Measurements from ENCODE around the gene EQTN.

EQTN gene

DNA sequence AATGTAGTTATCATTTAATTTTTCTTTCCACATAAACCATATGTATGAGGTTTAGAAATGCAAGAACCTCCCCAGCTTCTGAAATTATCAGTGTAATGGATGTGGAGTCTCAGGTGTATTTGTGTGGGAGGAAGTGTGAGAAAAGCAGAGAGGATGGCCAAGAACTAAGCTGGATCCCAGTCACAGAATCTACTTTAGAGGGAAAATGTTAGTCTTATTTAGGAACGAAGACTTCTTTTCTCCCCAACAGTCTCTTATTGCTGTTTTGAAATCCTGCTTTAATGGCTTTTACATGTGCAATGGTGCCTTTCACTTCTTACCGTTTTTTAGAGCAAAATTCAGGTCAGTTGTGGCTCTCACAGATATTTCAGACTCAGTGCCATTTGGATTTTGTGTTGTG is 3.0 kb downstream of the EQTN start:
- no peak overlapping the region for H3K9ac ChIP-seq (ENCODE audit: low read length)
- H3K27ac ChIP-seq (ENCODE audit: low read depth, low read length) = no peak overlapping the region
- H3K4me1 ChIP-seq (ENCODE audit: control insufficient read depth, insufficient read depth, low read length) = no peaks in the 10 kb centered on the region
- H3K9me3 ChIP-seq (ENCODE audit: control insufficient read depth, insufficient read depth, low read depth, low read length) = no peaks in the 10 kb centered on the region
- H3K27me3 ChIP-seq (ENCODE audit: control insufficient read depth, insufficient read depth, low read length) = no peaks in the 10 kb centered on the region
- H3K4me3 ChIP-seq (ENCODE audit: low read depth, low read length) = no peak overlapping the region
- no peaks in the 10 kb centered on the region for H3K36me3 ChIP-seq (ENCODE audit: control insufficient read depth, insufficient read depth, low read length)

DNA sequence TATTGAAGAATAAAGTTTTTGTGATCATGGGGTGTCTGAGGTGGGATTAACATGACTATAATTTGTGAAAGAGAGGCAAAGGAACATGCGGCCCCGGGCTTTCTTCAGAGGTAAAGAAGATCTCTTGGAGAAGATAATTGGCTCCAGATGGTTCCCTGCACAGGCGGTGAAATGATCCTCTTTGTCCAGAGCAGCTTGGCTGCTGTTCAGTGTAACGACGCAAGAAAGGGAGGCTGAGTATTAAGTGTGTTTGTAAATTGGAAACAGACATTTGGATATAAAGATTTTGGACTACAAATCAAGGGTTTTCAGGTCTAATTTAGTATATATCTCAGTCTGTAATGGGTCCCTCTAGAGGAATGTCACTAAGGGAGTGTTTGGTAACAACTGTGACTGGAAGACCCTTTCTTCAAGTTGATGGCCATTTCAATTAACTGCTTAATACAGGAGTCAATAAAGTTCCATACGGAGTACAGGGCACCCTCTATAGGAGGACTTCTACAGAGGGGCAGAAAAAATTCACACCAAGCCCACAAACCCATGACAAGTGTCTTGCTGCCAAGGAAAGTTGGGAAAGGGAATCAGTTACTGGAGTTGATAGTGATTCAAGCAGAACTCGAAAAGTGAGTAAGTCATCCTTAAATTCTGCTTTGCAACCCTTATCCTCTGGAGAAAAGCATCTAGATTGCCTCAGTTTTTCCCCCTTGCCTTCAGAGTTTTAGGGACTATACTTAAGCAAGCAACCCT is 4.1 kb downstream of the EQTN start:
- H3K27me3 ChIP-seq (ENCODE audit: control insufficient read depth, insufficient read depth, low read length) = no peaks in the 10 kb centered on the region
- no peaks in the 10 kb centered on the region for H3K36me3 ChIP-seq (ENCODE audit: control insufficient read depth, insufficient read depth, low read length)
- no peaks in the 10 kb centered on the region for H3K9me3 ChIP-seq (ENCODE audit: control insufficient read depth, insufficient read depth, low read depth, low read length)
- H3K4me1 ChIP-seq (ENCODE audit: control insufficient read depth, insufficient read depth, low read length) = no peaks in the 10 kb centered on the region
- H3K4me3 ChIP-seq (ENCODE audit: low read depth, low read length) = no peak overlapping the region
- no peak overlapping the region for H3K9ac ChIP-seq (ENCODE audit: low read length)
- H3K27ac ChIP-seq (ENCODE audit: low read depth, low read length) = no peak overlapping the region

DNA sequence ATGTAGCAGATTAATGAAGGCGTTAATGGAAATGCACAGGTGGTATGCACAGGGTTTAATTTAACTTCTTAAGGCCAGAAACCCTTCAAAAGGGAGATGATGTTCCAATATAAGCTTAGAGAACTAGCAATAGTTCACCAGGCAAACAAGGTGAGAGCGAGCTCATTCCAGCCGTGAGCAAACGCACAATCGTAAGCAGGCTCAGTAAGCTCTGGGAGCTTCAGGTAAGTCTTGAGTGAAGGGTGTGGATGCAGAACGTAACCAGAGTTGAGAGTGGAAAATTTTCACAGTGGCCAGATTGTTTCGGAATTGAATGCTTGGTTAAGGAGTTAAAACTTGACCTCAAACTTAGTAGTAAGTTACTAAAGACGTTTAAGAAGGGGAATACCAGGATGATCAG is 5.7 kb downstream of the EQTN start:
- H3K9ac ChIP-seq (ENCODE audit: low read length) = no peak overlapping the region
- no peaks in the 10 kb centered on the region for H3K36me3 ChIP-seq (ENCODE audit: control insufficient read depth, insufficient read depth, low read length)
- no peak overlapping the region for H3K27ac ChIP-seq (ENCODE audit: low read depth, low read length)
- no peaks in the 10 kb centered on the region for H3K9me3 ChIP-seq (ENCODE audit: control insufficient read depth, insufficient read depth, low read depth, low read length)
- no peaks in the 10 kb centered on the region for H3K27me3 ChIP-seq (ENCODE audit: control insufficient read depth, insufficient read depth, low read length)
- H3K4me3 ChIP-seq (ENCODE audit: low read depth, low read length) = no peak overlapping the region
- no peaks in the 10 kb centered on the region for H3K4me1 ChIP-seq (ENCODE audit: control insufficient read depth, insufficient read depth, low read length)

DNA sequence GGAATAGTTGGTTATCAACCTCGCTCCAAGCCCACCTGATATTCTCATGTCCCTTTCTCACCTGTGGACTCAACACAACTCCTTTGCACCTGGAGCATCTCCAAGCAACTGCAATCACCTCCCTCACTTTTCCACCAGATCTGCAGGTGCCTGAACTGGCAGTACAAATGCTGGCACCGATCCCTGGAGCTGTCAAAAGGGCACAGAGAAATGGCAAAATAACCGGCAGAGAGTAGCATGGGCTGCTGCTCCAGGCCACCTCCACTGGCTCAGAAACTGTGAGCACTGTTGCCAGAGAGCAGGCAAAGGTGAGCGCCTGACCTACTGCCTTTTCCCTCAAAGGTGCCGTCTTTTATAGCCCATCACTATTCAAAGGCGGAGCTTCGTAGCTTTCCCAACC is 14.7 kb downstream of the EQTN start:
- Histone ChIP-seq H3K36me3 (ENCODE audit: control insufficient read depth, insufficient read depth, low read length) (no peaks in the 10 kb centered on the region), H3K9ac (ENCODE audit: low read length) (no peak overlapping the region), H3K9me3 (ENCODE audit: control insufficient read depth, insufficient read depth, low read depth, low read length) (no peaks in the 10 kb centered on the region), H3K4me3 (ENCODE audit: low read depth, low read length) (no peak overlapping the region), H3K4me1 (ENCODE audit: control insufficient read depth, insufficient read depth, low read length) (no peaks in the 10 kb centered on the region), H3K27ac (ENCODE audit: low read depth, low read length) (no peak overlapping the region), H3K27me3 (ENCODE audit: control insufficient read depth, insufficient read depth, low read length) (no peaks in the 10 kb centered on the region)

DNA sequence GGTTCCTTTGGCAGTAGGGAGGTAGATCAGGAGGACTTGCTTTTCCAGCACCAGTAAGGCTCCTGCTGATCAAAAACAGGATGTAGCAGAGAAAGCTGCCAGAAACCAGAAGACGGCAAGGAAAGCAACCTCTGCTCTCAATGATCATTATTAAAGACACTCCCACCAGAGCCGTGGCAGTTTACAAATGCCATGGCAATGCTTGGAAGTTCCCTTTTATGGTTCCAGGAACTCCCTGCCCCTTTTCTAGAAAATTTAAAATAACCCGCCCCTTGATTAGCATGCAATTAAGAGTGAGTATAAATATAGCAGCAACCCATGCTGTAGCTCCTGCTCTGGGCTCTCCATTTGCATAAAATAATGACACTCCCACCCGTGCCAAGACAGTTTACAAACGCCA is 16.1 kb downstream of the EQTN start:
- H3K9ac ChIP-seq (ENCODE audit: low read length) = no peak overlapping the region

DNA sequence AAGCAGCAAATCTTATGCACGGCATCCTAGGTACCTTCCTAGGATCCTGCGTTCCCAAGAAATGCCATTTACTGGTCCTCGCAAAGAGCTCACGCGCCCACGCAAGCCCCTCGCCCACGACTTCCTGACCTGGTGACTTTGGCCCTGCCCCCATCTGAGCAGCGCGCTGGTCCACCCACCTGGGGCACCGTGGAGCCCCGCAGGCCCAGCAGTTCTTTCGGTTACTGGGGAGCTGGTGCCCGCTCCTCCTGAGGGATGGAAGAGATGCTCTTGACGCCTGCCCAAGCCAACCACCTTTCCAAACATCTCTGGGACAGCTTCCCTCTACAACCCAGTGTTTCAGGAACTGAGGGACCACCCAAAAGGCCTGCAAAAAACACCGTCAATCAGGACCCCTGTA is 16.7 kb downstream of the EQTN start:
- Histone ChIP-seq H3K4me1 (ENCODE audit: control insufficient read depth, insufficient read depth, low read length) (peaks cover 4% of the 10 kb centered on the region; the same call in 1 of the 2 replicates), H3K9me3 (ENCODE audit: control insufficient read depth, insufficient read depth, low read depth, low read length) (no peaks in the 10 kb centered on the region), H3K27me3 (ENCODE audit: control insufficient read depth, insufficient read depth, low read length) (no peaks in the 10 kb centered on the region), H3K9ac (ENCODE audit: low read length) (no peak overlapping the region), H3K4me3 (ENCODE audit: low read depth, low read length) (no peak overlapping the region), H3K36me3 (ENCODE audit: control insufficient read depth, insufficient read depth, low read length) (no peaks in the 10 kb centered on the region), H3K27ac (ENCODE audit: low read depth, low read length) (no peak overlapping the region)

More for the DNA sequence above, 16.1 kb downstream of the EQTN start:
- Histone ChIP-seq H3K27ac (ENCODE audit: low read depth, low read length) (no peak overlapping the region), H3K4me1 (ENCODE audit: control insufficient read depth, insufficient read depth, low read length) (peaks cover 4% of the 10 kb centered on the region; the same call in 1 of the 2 replicates), H3K27me3 (ENCODE audit: control insufficient read depth, insufficient read depth, low read length) (no peaks in the 10 kb centered on the region), H3K9me3 (ENCODE audit: control insufficient read depth, insufficient read depth, low read depth, low read length) (no peaks in the 10 kb centered on the region), H3K4me3 (ENCODE audit: low read depth, low read length) (no peak overlapping the region), H3K36me3 (ENCODE audit: control insufficient read depth, insufficient read depth, low read length) (no peaks in the 10 kb centered on the region)

DNA sequence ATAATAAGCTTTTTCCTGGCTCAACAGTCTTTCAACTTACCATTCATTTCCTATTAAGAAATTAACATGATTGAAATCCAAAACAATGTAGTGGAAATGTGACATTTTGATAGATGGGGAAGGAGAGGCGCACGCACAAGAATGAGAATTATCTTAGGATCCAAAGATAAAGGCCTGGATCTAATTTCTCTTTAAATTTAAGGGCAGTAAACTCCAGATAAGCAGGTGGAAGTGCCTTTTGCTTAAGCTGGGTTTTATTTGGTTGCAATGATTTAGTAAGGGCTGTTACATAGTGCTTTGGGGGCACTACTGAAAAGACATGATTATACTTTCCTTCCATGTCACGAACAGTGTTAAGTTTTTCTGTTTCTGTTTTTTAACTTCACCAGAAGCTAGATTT is 17.3 kb downstream of the EQTN start:
- H3K36me3 ChIP-seq (ENCODE audit: control insufficient read depth, insufficient read depth, low read length) = no peaks in the 10 kb centered on the region
- H3K9me3 ChIP-seq (ENCODE audit: control insufficient read depth, insufficient read depth, low read depth, low read length) = no peaks in the 10 kb centered on the region
- H3K4me1 ChIP-seq (ENCODE audit: control insufficient read depth, insufficient read depth, low read length) = peaks cover 4% of the 10 kb centered on the region; the same call in 1 of the 2 replicates
- no peak overlapping the region for H3K9ac ChIP-seq (ENCODE audit: low read length)
- no peaks in the 10 kb centered on the region for H3K27me3 ChIP-seq (ENCODE audit: control insufficient read depth, insufficient read depth, low read length)
- H3K4me3 ChIP-seq (ENCODE audit: low read depth, low read length) = no peak overlapping the region
- H3K27ac ChIP-seq (ENCODE audit: low read depth, low read length) = no peak overlapping the region

DNA sequence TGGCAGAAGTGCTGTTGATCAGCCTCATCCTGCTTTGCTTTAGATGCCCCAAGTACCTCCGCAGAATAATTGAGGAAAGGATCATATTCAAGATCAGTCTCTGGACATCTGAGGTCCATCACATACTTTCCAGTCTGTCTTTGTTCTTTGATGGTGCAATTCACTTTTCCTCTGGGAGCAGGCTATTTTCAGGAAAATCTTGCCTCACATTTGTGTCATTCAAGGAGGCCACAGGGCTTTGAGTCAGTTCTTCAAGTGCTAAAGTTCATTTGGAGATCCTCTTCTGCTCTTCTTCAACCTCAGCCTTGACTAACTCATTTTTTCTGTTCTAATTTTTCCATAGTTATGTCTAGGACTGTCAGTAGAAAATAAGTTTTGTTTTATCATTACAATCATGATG is 18.6 kb downstream of the EQTN start:
- no peak overlapping the region for H3K27ac ChIP-seq (ENCODE audit: low read depth, low read length)
- H3K9me3 ChIP-seq (ENCODE audit: control insufficient read depth, insufficient read depth, low read depth, low read length) = no peaks in the 10 kb centered on the region
- H3K9ac ChIP-seq (ENCODE audit: low read length) = no peak overlapping the region
- H3K4me1 ChIP-seq (ENCODE audit: control insufficient read depth, insufficient read depth, low read length) = peaks cover 4% of the 10 kb centered on the region; the same call in 1 of the 2 replicates
- H3K4me3 ChIP-seq (ENCODE audit: low read depth, low read length) = no peak overlapping the region
- no peaks in the 10 kb centered on the region for H3K36me3 ChIP-seq (ENCODE audit: control insufficient read depth, insufficient read depth, low read length)
- no peaks in the 10 kb centered on the region for H3K27me3 ChIP-seq (ENCODE audit: control insufficient read depth, insufficient read depth, low read length)

DNA sequence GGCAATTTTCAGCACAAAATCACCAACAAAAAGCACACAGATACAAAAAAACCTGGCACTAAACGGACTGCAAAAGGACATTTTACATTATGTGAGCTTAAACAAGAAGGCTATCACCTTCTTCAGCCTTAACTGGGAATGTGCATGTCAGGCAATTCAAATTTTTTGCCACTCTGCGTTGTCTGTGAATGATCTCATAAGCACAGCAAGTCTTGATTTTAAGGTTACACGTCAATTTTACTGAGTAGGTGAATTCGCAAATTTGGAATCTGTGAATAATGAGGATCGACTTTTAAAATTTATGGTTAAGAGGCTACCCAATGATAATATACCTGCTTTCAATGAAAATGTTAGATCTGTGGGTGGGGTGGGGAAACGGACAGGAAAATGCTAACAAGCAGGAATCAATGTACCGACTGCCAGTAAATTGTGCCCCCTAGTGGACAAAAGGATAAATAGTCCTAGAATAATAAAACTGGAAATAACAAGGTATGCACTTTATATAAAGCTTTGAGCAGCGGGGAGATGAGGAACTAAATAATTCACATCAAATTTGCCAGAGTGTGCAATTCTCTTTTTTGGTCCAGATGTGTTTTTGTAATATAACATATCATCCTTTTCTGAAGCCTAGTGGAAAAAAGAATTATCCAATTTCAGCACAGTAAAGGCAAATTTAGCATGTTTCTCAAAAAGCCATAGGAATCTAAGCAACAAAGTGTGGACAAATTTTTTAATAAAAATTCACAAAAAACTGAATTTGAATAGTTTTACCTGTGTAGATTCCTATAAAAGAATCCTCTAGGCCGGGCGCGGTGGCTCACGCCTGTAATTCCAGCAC is 20.5 kb downstream of the EQTN start:
- Histone ChIP-seq H3K27ac (ENCODE audit: low read depth, low read length) (no peak overlapping the region), H3K36me3 (ENCODE audit: control insufficient read depth, insufficient read depth, low read length) (no peaks in the 10 kb centered on the region), H3K4me1 (ENCODE audit: control insufficient read depth, insufficient read depth, low read length) (peaks cover 4% of the 10 kb centered on the region; the same call in 1 of the 2 replicates), H3K9ac (ENCODE audit: low read length) (no peak overlapping the region), H3K4me3 (ENCODE audit: low read depth, low read length) (no peak overlapping the region), H3K9me3 (ENCODE audit: control insufficient read depth, insufficient read depth, low read depth, low read length) (no peaks in the 10 kb centered on the region), H3K27me3 (ENCODE audit: control insufficient read depth, insufficient read depth, low read length) (no peaks in the 10 kb centered on the region)

DNA sequence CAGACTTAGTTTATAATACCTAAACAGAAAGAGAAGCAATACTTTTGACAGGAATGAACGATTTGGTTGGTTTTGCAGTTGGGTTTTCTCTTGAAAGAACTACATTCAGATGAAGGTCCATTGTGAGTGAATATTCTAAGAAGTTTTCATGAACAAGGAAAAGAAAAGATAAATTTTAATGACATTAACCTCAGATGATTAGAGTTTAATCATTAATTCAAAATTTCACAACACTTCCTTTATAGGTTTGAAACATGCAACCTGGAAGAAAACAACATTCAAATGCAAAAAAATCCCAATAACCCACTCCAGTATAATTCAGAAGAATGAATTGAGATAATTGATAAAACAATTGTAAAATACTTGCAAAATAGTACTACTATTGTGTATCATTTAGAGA is 23.8 kb downstream of the EQTN start:
- no peaks in the 10 kb centered on the region for H3K36me3 ChIP-seq (ENCODE audit: control insufficient read depth, insufficient read depth, low read length)
- peaks cover 4% of the 10 kb centered on the region; the same call in 1 of the 2 replicates for H3K4me1 ChIP-seq (ENCODE audit: control insufficient read depth, insufficient read depth, low read length)
- H3K27me3 ChIP-seq (ENCODE audit: control insufficient read depth, insufficient read depth, low read length) = no peaks in the 10 kb centered on the region
- H3K9ac ChIP-seq (ENCODE audit: low read length) = no peak overlapping the region
- no peaks in the 10 kb centered on the region for H3K9me3 ChIP-seq (ENCODE audit: control insufficient read depth, insufficient read depth, low read depth, low read length)
- H3K4me3 ChIP-seq (ENCODE audit: low read depth, low read length) = no peak overlapping the region
- no peak overlapping the region for H3K27ac ChIP-seq (ENCODE audit: low read depth, low read length)

DNA sequence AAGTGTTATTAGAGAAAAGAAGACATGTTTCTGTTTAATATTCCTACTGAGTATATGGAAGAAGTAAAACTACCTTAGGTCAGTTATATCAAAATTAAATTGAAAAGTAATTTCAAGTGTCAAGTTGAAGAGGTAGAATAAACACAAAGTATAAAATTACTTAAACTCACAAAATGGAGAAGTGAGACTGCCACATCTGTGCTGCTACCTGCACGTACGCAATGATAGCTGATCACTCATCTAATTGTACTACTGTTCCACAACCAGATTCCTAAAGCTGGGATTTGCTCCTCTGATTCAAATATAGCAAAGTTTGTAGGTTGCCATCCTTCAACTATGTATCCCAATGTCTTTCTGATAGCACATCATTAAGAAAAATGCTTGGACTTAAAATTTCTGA is 24.8 kb downstream of the EQTN start:
- Histone ChIP-seq H3K36me3 (ENCODE audit: control insufficient read depth, insufficient read depth, low read length) (no peaks in the 10 kb centered on the region), H3K27me3 (ENCODE audit: control insufficient read depth, insufficient read depth, low read length) (no peaks in the 10 kb centered on the region), H3K9me3 (ENCODE audit: control insufficient read depth, insufficient read depth, low read depth, low read length) (no peaks in the 10 kb centered on the region), H3K27ac (ENCODE audit: low read depth, low read length) (no peak overlapping the region), H3K4me3 (ENCODE audit: low read depth, low read length) (no peak overlapping the region), H3K9ac (ENCODE audit: low read length) (no peak overlapping the region), H3K4me1 (ENCODE audit: control insufficient read depth, insufficient read depth, low read length) (peaks cover 4% of the 10 kb centered on the region; the same call in 1 of the 2 replicates)

Measured in HUES6 (cell line).